ENCODE measurements around the gene HSBP1. TPM values are rescaled to one million over a fixed set of nuclear protein-coding genes. Genes with fewer than 3 reads are reported as not detected.

HSBP1 gene
- total RNA-seq, 4 donors from 2014 or later: 5.8 to 22.5 (median 12.5) TPM

DNA sequence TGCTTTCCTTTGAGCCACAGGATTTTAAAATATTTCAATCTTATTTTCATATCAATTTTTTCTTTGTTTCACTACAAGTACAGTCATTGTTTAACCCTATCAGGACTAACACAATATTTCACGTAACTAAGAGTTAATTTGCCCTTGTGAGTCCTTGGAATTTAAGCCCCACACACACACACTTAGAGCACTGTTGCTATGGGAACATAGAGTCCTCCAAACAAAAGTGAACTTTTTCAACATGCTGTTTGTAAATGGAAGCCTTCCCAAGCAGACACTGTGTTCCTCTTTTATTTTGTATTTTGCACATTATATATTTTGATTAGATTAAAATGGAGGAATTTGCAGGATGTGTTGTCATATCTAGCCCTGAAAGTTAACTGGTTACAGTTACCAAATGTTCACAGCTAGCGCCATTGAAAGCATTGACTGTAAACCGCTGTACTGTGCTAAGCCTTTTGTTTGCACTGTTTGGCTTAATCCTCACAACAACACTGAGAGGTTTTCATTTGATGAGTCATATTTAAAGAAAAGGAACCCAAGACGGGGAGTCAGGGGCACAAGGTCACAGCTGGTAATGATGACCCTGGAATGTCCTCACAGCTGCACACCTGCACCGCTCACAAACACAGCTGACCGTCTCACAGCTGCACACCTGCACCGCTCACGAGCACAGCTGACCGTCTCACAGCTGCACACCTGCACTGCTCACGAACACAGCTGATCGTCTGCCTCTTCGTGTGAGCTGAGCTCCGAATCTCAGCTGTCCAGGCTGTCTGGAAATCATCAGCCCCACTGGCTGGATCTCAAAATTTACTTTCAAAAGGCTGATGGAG lies 6.3 kb downstream of the HSBP1 start:
- H3K4me3 ChIP-seq (ENCODE audit: low read depth, poor library complexity, severe bottlenecking): no peak overlapping the region
- DNase-seq (ENCODE audit: low spot score in 2 of 2): peak; percentile 43 to 82
- intact Hi-C loops (cut with DNase I; ENCODE audit: low total_unique reads): no loop called here
- WGBS, 2 donors: 36 to 38% methylated on average over 13 of the region's 13 CpGs
- TF ChIP-seq, protein P1, sequence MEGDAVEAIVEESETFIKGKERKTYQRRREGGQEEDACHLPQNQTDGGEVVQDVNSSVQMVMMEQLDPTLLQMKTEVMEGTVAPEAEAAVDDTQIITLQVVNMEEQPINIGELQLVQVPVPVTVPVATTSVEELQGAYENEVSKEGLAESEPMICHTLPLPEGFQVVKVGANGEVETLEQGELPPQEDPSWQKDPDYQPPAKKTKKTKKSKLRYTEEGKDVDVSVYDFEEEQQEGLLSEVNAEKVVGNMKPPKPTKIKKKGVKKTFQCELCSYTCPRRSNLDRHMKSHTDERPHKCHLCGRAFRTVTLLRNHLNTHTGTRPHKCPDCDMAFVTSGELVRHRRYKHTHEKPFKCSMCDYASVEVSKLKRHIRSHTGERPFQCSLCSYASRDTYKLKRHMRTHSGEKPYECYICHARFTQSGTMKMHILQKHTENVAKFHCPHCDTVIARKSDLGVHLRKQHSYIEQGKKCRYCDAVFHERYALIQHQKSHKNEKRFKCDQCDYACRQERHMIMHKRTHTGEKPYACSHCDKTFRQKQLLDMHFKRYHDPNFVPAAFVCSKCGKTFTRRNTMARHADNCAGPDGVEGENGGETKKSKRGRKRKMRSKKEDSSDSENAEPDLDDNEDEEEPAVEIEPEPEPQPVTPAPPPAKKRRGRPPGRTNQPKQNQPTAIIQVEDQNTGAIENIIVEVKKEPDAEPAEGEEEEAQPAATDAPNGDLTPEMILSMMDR (IDR thresholded peaks at IDR 0.05): no peak
- TF ChIP-seq POLR2A (IDR thresholded peaks at IDR 0.05): no peak

DNA sequence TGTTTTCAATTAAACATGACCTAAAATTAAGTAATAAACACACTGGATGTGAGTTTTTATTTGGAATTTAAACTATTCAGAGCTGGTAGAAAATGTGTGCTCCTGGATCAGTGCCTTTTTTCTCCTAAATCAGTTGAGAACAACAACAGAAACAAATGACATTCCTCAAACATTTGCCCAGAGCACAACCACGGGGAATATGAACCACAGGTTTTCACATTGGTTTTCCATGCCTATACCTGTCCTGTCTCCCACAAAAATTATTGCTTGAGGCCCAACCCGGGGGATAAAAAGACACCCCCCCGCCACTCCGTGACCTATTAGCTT lies 6.8 kb downstream of the HSBP1 start:
- TF ChIP-seq POLR2A (IDR thresholded peaks at IDR 0.05): no peak
- TF ChIP-seq, protein P1 (IDR thresholded peaks at IDR 0.05): no peak
- WGBS, 2 donors: 54 to 59% methylated on average over 4 of the region's 4 CpGs
- no peak overlapping the region for H3K4me3 ChIP-seq (ENCODE audit: low read depth, poor library complexity, severe bottlenecking)
- intact Hi-C loops (cut with DNase I; ENCODE audit: low total_unique reads): no loop called here
- peak in 1 of 2 donors; percentile 66 for DNase-seq (ENCODE audit: low spot score in 2 of 2)

DNA sequence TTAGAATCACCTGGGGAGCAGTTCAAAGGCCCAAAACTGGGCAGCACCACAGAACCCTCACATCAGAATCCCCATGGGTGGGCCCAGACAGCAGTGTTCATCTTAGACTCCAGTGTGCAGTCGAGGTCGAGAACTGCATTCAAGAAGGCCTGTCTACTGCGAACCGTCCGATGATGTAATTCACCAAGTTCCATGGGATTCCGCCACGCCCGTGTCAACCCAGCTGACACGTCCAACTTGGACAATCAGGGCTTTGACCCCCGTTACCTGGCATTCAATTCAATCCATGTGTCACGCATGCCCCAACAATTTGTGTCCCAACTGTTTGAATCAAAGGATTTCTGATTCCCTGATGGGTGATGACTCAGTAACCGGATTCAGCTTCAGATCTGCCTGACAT lies 9.2 kb downstream of the HSBP1 start:
- H3K4me3 ChIP-seq (ENCODE audit: low read depth, poor library complexity, severe bottlenecking): no peak overlapping the region
- WGBS, 2 donors: 83 to 87% methylated on average over 12 of the region's 12 CpGs
- DNase-seq (ENCODE audit: low spot score in 2 of 2): no peak
- intact Hi-C loops (cut with DNase I; ENCODE audit: low total_unique reads): no loop called here
- TF ChIP-seq, protein P1 (IDR thresholded peaks at IDR 0.05): no peak
- TF ChIP-seq POLR2A (IDR thresholded peaks at IDR 0.05): no peak

DNA sequence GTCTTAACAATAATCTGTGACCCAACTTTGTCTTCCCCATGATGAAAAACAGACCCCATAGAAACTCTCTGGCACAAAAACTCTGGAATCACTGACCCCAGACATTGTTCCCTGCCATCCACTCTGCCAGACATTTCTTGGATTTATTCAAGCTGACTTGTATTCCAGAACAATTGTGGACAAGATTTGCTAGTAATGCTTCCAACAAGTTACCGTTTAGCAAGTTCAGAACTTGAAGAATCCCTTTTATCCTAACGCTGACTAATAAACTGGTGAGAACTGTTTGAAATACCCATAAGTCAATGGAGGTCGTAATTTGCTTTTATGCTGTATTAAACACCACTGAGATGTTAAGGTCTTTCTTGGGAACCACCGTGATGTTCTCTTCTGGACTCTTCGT lies 10.5 kb downstream of the HSBP1 start:
- no peak for DNase-seq (ENCODE audit: low spot score in 2 of 2)
- intact Hi-C loops (cut with DNase I; ENCODE audit: low total_unique reads): no loop called here
- H3K4me3 ChIP-seq (ENCODE audit: low read depth, poor library complexity, severe bottlenecking): no peak overlapping the region
- WGBS, 2 donors: 56 to 62% methylated on average over 5 of the region's 5 CpGs
- TF ChIP-seq, protein P1 (IDR thresholded peaks at IDR 0.05): no peak
- no peak for TF ChIP-seq POLR2A (IDR thresholded peaks at IDR 0.05)

DNA sequence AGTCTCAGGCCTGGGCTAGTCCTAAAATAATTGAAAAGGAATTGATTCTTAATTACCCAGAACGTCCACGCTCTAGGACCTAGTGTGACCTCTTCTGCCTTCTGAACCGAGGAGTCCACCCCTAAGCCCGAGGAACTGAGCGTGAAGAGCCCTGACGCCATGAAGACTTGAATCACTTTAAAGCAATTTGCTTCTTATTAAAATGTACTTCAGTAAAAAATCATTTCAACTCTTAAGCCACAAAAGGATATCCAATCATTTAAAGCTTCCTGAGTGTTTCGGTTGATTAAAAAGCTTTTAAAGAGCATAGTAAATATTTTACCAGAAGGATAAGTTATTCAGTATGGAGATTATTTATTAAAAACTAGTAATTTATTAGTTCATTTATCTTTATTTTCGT lies 11.6 kb downstream of the HSBP1 start:
- no peak for DNase-seq (ENCODE audit: low spot score in 2 of 2)
- H3K4me3 ChIP-seq (ENCODE audit: low read depth, poor library complexity, severe bottlenecking): no peak overlapping the region
- 75 to 76% methylated on average over 8 of the region's 8 CpGs for WGBS, 2 donors
- TF ChIP-seq, protein P1 (IDR thresholded peaks at IDR 0.05): no peak
- TF ChIP-seq POLR2A (IDR thresholded peaks at IDR 0.05): no peak
- intact Hi-C loops (cut with DNase I; ENCODE audit: low total_unique reads): no loop called here

Data from lower leg skin (tissue), 4 donors.